AG09309 (cell line): Measurements from ENCODE around the gene PXK.

Source experiments
- DNase-seq: peaks from one replicate; pipeline ENCODE4 v3.0.0-alpha.2; 2010; ENCODE audit warnings: low read depth
- H3K4me3 ChIP-seq: 2 replicates; pipeline ENCODE4 v1.5.1; 2011; ENCODE audit warnings: mild to moderate bottlenecking, low read depth, low read length, moderate library complexity; ENCODE audit not compliant: control insufficient read depth
- CTCF ChIP-seq: IDR thresholded peaks from 2 replicates; pipeline ENCODE4 v1.5.1; 2011; ENCODE audit warnings: mild to moderate bottlenecking, low read depth, low read length, inconsistent platforms; ENCODE audit not compliant: insufficient read depth, control insufficient read depth; ENCODE audit errors: missing control alignments

PXK gene

GRCh38 chr3:58398669-58399333, 66.1 kb downstream of the PXK start:
- DNase-seq = no peak
- no peak overlapping the region for H3K4me3 ChIP-seq
- no peak for TF ChIP-seq CTCF

- DNase-seq = no peak
These were observed 70.9 kb downstream of the PXK start for GRCh38 chr3:58403513-58404109.

GRCh38 chr3:58404396-58404795, 71.7 kb downstream of the PXK start:
- no peak overlapping the region for H3K4me3 ChIP-seq
- no peak for DNase-seq
- TF ChIP-seq CTCF = no peak

More at GRCh38 chr3:58403513-58404109, 70.9 kb downstream of the PXK start:
- no peak overlapping the region for H3K4me3 ChIP-seq
- TF ChIP-seq CTCF = no peak

GRCh38 chr3:58408906-58409305, 76.2 kb downstream of the PXK start:
- no peak for TF ChIP-seq CTCF
- no peak for DNase-seq
- no peak overlapping the region for H3K4me3 ChIP-seq

GRCh38 chr3:58409663-58410062, 77.0 kb downstream of the PXK start:
- no peak for DNase-seq
- no peak overlapping the region for H3K4me3 ChIP-seq

GRCh38 chr3:58411036-58411435, 78.3 kb downstream of the PXK start:
- DNase-seq = no peak
- no peak overlapping the region for H3K4me3 ChIP-seq
- TF ChIP-seq CTCF = no peak

More at GRCh38 chr3:58409663-58410062, 77.0 kb downstream of the PXK start:
- TF ChIP-seq CTCF = no peak
